ENCODE results near the gene MAPKBP1. TPM values are rescaled to one million over a fixed set of nuclear protein-coding genes. Genes with fewer than 3 reads are reported as not detected.

The MAPKBP1 gene
- total RNA-seq, 2 donors from 2014 or later: 16.7 to 26.3 TPM

DNA sequence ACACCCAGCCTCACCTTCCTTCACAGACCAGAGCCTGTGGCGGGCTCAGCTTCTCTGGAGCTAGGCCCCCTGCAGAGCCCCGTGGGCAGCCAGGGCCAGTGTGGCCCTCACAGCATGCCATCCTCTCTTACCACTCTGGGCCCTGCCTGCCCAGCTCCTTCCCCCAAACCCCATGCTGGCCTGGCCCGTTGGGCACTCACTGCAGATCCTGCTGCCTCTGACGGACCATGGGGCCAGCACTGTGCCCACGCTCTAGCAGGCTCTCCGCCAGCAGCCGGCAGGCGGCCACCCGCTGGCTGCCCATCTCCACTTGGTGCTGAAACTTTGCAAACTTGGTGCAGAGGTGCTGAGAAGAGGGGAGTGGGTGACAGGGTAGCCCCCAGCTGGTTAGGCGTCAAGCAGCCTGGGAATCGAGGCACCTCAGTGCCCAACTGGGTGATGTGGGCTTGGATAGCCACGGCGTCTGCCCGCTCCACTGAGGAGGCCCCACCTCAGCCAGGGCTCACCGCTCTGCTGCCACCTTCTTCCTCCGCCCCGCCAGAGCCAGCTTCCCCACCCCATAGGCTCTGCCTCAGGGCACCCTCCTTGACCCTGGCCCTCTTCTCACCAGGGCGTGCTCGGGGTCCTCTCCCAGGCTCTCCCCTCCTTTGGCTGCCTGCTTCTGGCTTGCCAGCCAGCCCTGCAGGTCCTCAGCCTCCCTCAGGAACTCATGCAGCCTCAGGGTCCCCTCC, 97.1 kb downstream of the MAPKBP1 start:
- no peak overlapping the region for H3K9ac ChIP-seq (ENCODE audit: extremely low read depth, low read length, poor library complexity, severe bottlenecking)
- H3K27ac ChIP-seq (ENCODE audit: low read depth, low read length): no peak overlapping the region
- Mint-ChIP-seq H3K27me3 (ENCODE audit: insufficient read depth) (peaks cover 4% of the 10 kb centered on the region), H3K4me3 (no peak overlapping the region), H3K27ac (no peak overlapping the region), H3K36me3 (ENCODE audit: low read depth) (no peaks in the 10 kb centered on the region), H3K9me3 (no peaks in the 10 kb centered on the region), H3K4me1 (peaks cover 4% of the 10 kb centered on the region)
- no peak for TF ChIP-seq CTCF (conservative IDR thresholded peaks at IDR 0.05)
- 92 to 98% methylated on average over 6 to 19 of the region's 19 CpGs for WGBS, 2 experiments (ENCODE audit: insufficient coverage in 1 of 2, insufficient read length in 1 of 2)
- H3K4me3 ChIP-seq (ENCODE audit: low read length): no peak overlapping the region
- peaks cover 2% of the 10 kb centered on the region for H3K4me1 ChIP-seq (ENCODE audit: control insufficient read depth, insufficient read depth, low read length)
- no peaks in the 10 kb centered on the region for H3K9me3 ChIP-seq (ENCODE audit: control insufficient read depth, low read length)
- H3K36me3 ChIP-seq (ENCODE audit: control insufficient read depth, insufficient read depth, low read length): no peaks in the 10 kb centered on the region
- DNase-seq: no peak
- H3K27me3 ChIP-seq (ENCODE audit: control insufficient read depth, insufficient read depth, low read length, poor library complexity, severe bottlenecking): no peaks in the 10 kb centered on the region

GRCh38 chr15:41872166-41872747, 98.0 kb downstream of the MAPKBP1 start:
- Mint-ChIP-seq H3K27me3 (ENCODE audit: insufficient read depth) (peaks cover 4% of the 10 kb centered on the region), H3K4me3 (no peak overlapping the region), H3K4me1 (peaks cover 2% of the 10 kb centered on the region), H3K27ac (no peak overlapping the region), H3K9me3 (no peaks in the 10 kb centered on the region), H3K36me3 (ENCODE audit: low read depth) (no peaks in the 10 kb centered on the region)
- no peak for TF ChIP-seq CTCF (conservative IDR thresholded peaks at IDR 0.05)
- Histone ChIP-seq H3K9ac (ENCODE audit: extremely low read depth, low read length, poor library complexity, severe bottlenecking) (no peak overlapping the region), H3K27ac (ENCODE audit: low read depth, low read length) (no peak overlapping the region), H3K9me3 (ENCODE audit: control insufficient read depth, low read length) (no peaks in the 10 kb centered on the region), H3K4me1 (ENCODE audit: control insufficient read depth, insufficient read depth, low read length) (no peaks in the 10 kb centered on the region), H3K4me3 (ENCODE audit: low read length) (no peak overlapping the region), H3K27me3 (ENCODE audit: control insufficient read depth, insufficient read depth, low read length, poor library complexity, severe bottlenecking) (no peaks in the 10 kb centered on the region), H3K36me3 (ENCODE audit: control insufficient read depth, insufficient read depth, low read length) (no peaks in the 10 kb centered on the region)
- no peak for DNase-seq
- WGBS, 2 experiments (ENCODE audit: insufficient coverage in 1 of 2, insufficient read length in 1 of 2): 95 to 98% methylated on average over 7 to 9 of the region's 9 CpGs

GRCh38 chr15:41873711-41874110, 99.4 kb downstream of the MAPKBP1 start:
- Histone ChIP-seq H3K27ac (ENCODE audit: low read depth, low read length) (no peak overlapping the region), H3K4me3 (ENCODE audit: low read length) (no peak overlapping the region), H3K27me3 (ENCODE audit: control insufficient read depth, insufficient read depth, low read length, poor library complexity, severe bottlenecking) (no peaks in the 10 kb centered on the region), H3K9me3 (ENCODE audit: control insufficient read depth, low read length) (no peaks in the 10 kb centered on the region), H3K9ac (ENCODE audit: extremely low read depth, low read length, poor library complexity, severe bottlenecking) (no peak overlapping the region), H3K36me3 (ENCODE audit: control insufficient read depth, insufficient read depth, low read length) (no peaks in the 10 kb centered on the region), H3K4me1 (ENCODE audit: control insufficient read depth, insufficient read depth, low read length) (no peaks in the 10 kb centered on the region)
- Mint-ChIP-seq H3K4me3 (no peak overlapping the region), H3K27me3 (ENCODE audit: insufficient read depth) (peaks cover 4% of the 10 kb centered on the region), H3K27ac (no peak overlapping the region), H3K9me3 (no peaks in the 10 kb centered on the region), H3K4me1 (no peaks in the 10 kb centered on the region), H3K36me3 (ENCODE audit: low read depth) (no peaks in the 10 kb centered on the region)
- WGBS, 2 experiments (ENCODE audit: insufficient coverage in 1 of 2, insufficient read length in 1 of 2): 91% methylated on average over 8 of the region's 8 CpGs
- DNase-seq: no peak
- no peak for TF ChIP-seq CTCF (conservative IDR thresholded peaks at IDR 0.05)
